ENCODE measurements around the gene ATP13A2. TPM values are rescaled to one million over a fixed set of nuclear protein-coding genes. Genes with fewer than 3 reads are reported as not detected.

Gene ATP13A2, protein sequence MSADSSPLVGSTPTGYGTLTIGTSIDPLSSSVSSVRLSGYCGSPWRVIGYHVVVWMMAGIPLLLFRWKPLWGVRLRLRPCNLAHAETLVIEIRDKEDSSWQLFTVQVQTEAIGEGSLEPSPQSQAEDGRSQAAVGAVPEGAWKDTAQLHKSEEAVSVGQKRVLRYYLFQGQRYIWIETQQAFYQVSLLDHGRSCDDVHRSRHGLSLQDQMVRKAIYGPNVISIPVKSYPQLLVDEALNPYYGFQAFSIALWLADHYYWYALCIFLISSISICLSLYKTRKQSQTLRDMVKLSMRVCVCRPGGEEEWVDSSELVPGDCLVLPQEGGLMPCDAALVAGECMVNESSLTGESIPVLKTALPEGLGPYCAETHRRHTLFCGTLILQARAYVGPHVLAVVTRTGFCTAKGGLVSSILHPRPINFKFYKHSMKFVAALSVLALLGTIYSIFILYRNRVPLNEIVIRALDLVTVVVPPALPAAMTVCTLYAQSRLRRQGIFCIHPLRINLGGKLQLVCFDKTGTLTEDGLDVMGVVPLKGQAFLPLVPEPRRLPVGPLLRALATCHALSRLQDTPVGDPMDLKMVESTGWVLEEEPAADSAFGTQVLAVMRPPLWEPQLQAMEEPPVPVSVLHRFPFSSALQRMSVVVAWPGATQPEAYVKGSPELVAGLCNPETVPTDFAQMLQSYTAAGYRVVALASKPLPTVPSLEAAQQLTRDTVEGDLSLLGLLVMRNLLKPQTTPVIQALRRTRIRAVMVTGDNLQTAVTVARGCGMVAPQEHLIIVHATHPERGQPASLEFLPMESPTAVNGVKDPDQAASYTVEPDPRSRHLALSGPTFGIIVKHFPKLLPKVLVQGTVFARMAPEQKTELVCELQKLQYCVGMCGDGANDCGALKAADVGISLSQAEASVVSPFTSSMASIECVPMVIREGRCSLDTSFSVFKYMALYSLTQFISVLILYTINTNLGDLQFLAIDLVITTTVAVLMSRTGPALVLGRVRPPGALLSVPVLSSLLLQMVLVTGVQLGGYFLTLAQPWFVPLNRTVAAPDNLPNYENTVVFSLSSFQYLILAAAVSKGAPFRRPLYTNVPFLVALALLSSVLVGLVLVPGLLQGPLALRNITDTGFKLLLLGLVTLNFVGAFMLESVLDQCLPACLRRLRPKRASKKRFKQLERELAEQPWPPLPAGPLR
- total RNA-seq (100 to 1,000 TPM in 2 of 5 donors, 10 to 100 TPM in 3; 11.1 to 249 (median 42.6) TPM), polyA plus RNA-seq (10 to 100 TPM; 14.2 to 22.5 (median 19.9) TPM)
- long read RNA-seq, donor 1, partial matches to known transcripts: 10 of 11 reads
- long read RNA-seq, donor 1, other reads (novel, unspliced or antisense): 0 of 11 reads
- long read RNA-seq, donor 2, partial matches to known transcripts: 6 of 7 reads
- long read RNA-seq, donor 2, other reads (novel, unspliced or antisense): 0 of 7 reads
- long read RNA-seq, donor 3: 0 reads
- long read RNA-seq, donor 4: 0 reads
- long read RNA-seq, donor 5: 0 reads
- long read RNA-seq, donor 6: 0 reads
- long read RNA-seq, donor 7, partial matches to known transcripts: 6 of 6 reads
- long read RNA-seq, donor 7, other reads (novel, unspliced or antisense): 0 of 6 reads
- long read RNA-seq, donor 8: 0 reads
- long read RNA-seq, donor 9, partial matches to known transcripts: 0 of 1 reads
- long read RNA-seq, donor 9, other reads (novel, unspliced or antisense): 0 of 1 reads
- long read RNA-seq, donor 10, partial matches to known transcripts: 0 of 1 reads
- long read RNA-seq, donor 10, other reads (novel, unspliced or antisense): 0 of 1 reads

DNA sequence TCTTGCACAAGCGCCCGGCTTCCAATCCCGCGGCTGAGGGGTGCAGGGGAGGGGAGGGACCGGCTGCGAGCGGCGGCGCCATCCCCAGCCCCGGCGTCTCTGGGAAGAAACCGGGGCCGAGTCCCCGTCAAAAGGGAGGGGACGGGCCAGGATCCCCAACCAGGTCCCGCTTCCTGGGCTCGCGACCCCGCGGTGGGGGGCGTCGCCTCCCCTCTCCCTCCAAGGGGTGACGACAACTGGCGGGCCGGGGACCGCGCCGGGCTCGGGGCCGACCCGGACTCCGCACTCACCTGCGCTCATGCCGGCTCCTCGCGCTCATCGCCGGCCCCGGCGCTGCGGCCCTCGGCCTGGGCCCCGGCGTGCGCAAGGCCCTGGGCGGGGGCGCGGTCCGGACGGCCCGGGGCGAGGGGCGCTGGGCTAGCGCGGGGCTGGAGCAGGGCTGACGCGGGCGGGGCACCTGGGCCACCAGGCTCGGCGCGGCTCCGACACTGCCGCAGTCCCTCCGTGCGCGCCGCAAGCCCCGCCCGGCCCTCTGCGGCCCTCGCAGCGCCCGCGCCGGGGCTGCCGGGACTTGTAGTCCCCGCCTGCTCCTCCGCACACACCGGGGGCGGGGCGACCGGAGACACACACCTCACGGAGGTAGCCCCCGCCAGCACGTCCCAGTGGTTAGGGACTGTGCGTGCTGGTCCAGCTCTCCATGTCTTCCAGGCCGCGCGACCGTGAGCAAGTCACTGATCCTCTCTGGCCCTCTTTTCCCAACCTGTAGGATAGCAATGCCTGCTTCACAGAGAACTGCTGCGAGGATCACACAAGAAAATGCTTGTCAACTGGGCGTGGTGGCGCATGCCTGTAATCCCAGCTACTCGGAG is at the start of gene ATP13A2:
TSS of gene ATP13A2 (minus strand) at position 490 of the 869 bp plus-strand sequence. CDS start at position 300, 190 bp downstream.
- WGBS, 5 donors: 0 to 1% (median 1%) methylated on average over 37 to 94 of the region's 94 CpGs
- no peaks in the 10 kb centered on the region for H3K9me3 ChIP-seq
- peak within 1 kb of the TSS; percentile 86 to 99 (median 96) for H3K4me3 ChIP-seq
- H3K4me1 ChIP-seq: peaks cover 21 to 32% (median 29%) of the 10 kb centered on the region in 4 donors
- DNase-seq: peak; percentile 89 to 96
- TF ChIP-seq, protein P1, sequence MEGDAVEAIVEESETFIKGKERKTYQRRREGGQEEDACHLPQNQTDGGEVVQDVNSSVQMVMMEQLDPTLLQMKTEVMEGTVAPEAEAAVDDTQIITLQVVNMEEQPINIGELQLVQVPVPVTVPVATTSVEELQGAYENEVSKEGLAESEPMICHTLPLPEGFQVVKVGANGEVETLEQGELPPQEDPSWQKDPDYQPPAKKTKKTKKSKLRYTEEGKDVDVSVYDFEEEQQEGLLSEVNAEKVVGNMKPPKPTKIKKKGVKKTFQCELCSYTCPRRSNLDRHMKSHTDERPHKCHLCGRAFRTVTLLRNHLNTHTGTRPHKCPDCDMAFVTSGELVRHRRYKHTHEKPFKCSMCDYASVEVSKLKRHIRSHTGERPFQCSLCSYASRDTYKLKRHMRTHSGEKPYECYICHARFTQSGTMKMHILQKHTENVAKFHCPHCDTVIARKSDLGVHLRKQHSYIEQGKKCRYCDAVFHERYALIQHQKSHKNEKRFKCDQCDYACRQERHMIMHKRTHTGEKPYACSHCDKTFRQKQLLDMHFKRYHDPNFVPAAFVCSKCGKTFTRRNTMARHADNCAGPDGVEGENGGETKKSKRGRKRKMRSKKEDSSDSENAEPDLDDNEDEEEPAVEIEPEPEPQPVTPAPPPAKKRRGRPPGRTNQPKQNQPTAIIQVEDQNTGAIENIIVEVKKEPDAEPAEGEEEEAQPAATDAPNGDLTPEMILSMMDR (IDR thresholded peaks at IDR 0.05): no peak
- TF ChIP-seq POLR2AphosphoS5 (IDR thresholded peaks at IDR 0.05): peak; percentile 51 to 64 (median 56)
- H3K27me3 ChIP-seq: no peaks in the 10 kb centered on the region
- intact Hi-C loops (cut with DNase I; ENCODE audit: low total_unique reads): no loop called here
- H3K27ac ChIP-seq: peak within 1 kb of the TSS; percentile 38 to 89 (median 67)
- H3K36me3 ChIP-seq: peaks cover 0 to 5% (median under 1%) of the 10 kb centered on the region in 4 donors

DNA sequence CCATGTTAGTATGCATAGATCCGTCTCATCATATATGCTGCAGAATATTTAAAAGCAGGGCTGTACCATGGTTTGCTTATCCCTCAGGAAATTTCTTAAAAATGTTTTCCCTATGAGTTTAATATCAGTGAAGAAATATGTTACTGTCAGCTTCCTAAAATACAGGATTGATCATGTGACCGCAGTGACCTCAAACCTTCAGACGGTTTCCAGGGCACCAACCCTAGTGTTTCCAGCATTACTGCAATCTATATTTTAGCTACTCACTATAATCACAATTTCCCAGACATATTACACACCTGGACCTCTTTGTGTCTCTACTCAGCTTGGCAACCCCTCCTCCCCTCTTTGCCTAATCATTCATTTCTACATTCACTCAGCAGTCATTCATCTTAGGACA is 49.8 kb upstream of the ATP13A2 start:
- Histone ChIP-seq H3K9me3 (peaks cover 0 to 11% (median 8%) of the 10 kb centered on the region in 4 donors), H3K4me3 (no peak overlapping the region), H3K36me3 (no peaks in the 10 kb centered on the region), H3K27ac (no peak overlapping the region), H3K27me3 (no peaks in the 10 kb centered on the region), H3K4me1 (peaks cover 0 to 26% (median 4%) of the 10 kb centered on the region in 4 donors)
- DNase-seq: no peak
- 76 to 83% (median 78%) methylated on average over 3 of the region's 3 CpGs for WGBS, 5 donors
- TF ChIP-seq POLR2A (IDR thresholded peaks at IDR 0.05): no peak
- TF ChIP-seq, protein P1 (IDR thresholded peaks at IDR 0.05): no peak
- intact Hi-C loops (cut with DNase I; ENCODE audit: low total_unique reads): loop anchor here (5.0 kb wide), 1 partner anchor 176 kb away; no protein-coding TSS in a partner anchor

DNA sequence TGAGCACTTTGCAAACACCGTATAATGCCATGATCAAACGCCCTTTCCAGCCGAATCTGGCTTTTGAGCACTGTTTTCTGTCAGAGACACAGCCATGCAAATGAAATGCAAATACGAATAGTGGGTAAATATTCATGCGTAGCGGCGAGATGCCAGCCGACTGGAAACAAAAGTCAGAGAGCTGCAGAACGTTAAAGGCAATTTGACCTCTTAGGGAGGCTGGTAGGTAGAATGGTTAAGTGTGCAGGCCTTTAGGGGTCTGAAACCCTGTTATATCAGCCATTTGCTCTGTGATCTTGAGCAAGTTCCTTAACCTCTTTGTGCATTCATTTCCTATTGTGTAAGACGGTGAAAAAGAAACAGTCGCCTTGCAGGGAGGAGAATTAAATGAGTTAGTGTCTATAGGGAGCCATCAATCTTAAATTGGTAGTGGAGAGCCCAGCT is 48.6 kb upstream of the ATP13A2 start:
- no peak for DNase-seq
- Histone ChIP-seq H3K4me1 (peaks cover 0 to 26% (median 4%) of the 10 kb centered on the region in 4 donors), H3K4me3 (no peak overlapping the region), H3K9me3 (peaks cover 0 to 7% (median 6%) of the 10 kb centered on the region in 4 donors), H3K36me3 (no peaks in the 10 kb centered on the region), H3K27me3 (no peaks in the 10 kb centered on the region), H3K27ac (peak overlapping the region in 2 of 5 donors; percentile 33 to 34)
- intact Hi-C loops (cut with DNase I; ENCODE audit: low total_unique reads): loop anchor here (5.0 kb wide), 1 partner anchor 177 kb away; no protein-coding TSS in a partner anchor
- TF ChIP-seq, protein P1 (IDR thresholded peaks at IDR 0.05): no peak
- no peak for TF ChIP-seq POLR2A (IDR thresholded peaks at IDR 0.05)
- no peak for TF ChIP-seq EP300 (IDR thresholded peaks at IDR 0.05)
- no peak for TF ChIP-seq POLR2AphosphoS5 (IDR thresholded peaks at IDR 0.05)
- WGBS, 5 donors: 30 to 47% (median 36%) methylated on average over 11 of the region's 11 CpGs

Measured in stomach (tissue), 19 donors.